Rectal smooth muscle tissue (tissue), 1 donor: Measurements from ENCODE around the gene RIN3.

Experiments
- H3K27ac ChIP-seq: one replicate; pipeline ENCODE4 v1.7.0; 2013; ENCODE audit warnings: low read depth, low read length, inconsistent platforms
- H3K27me3 ChIP-seq: one replicate; pipeline ENCODE4 v1.7.0; 2013; ENCODE audit warnings: low read length; ENCODE audit not compliant: control insufficient read depth, insufficient read depth
- H3K36me3 ChIP-seq: one replicate; pipeline ENCODE4 v1.7.0; 2013; ENCODE audit warnings: low read length; ENCODE audit not compliant: control insufficient read depth, insufficient read depth
- H3K4me1 ChIP-seq: one replicate; pipeline ENCODE4 v1.7.0; 2013; ENCODE audit warnings: low read length; ENCODE audit not compliant: control insufficient read depth, insufficient read depth
- H3K4me3 ChIP-seq: one replicate; pipeline ENCODE4 v1.7.0; 2013; ENCODE audit warnings: low read length
- H3K9ac ChIP-seq: one replicate; pipeline ENCODE4 v1.7.0; 2013; ENCODE audit warnings: low read length

Gene RIN3

GRCh38 chr14:92490239-92490959 lies 23.2 kb upstream of the RIN3 start:
- Histone ChIP-seq H3K4me1 (no peaks in the 10 kb centered on the region), H3K9ac (no peak overlapping the region), H3K36me3 (no peaks in the 10 kb centered on the region), H3K27me3 (no peaks in the 10 kb centered on the region), H3K4me3 (no peak overlapping the region), H3K27ac (no peak overlapping the region)

- no peaks in the 10 kb centered on the region for H3K27me3 ChIP-seq
- no peak overlapping the region for H3K9ac ChIP-seq
- H3K36me3 ChIP-seq, result no peaks in the 10 kb centered on the region
- no peak overlapping the region for H3K4me3 ChIP-seq
- H3K27ac ChIP-seq, result no peak overlapping the region
- H3K4me1 ChIP-seq, result no peaks in the 10 kb centered on the region
These were observed 21.8 kb upstream of the RIN3 start for GRCh38 chr14:92491782-92492181.

GRCh38 chr14:92492258-92492657 lies 21.3 kb upstream of the RIN3 start:
- Histone ChIP-seq H3K9ac (no peak overlapping the region), H3K27me3 (no peaks in the 10 kb centered on the region), H3K36me3 (no peaks in the 10 kb centered on the region), H3K27ac (no peak overlapping the region), H3K4me3 (no peak overlapping the region), H3K4me1 (no peaks in the 10 kb centered on the region)

GRCh38 chr14:92493024-92493423 lies 20.6 kb upstream of the RIN3 start:
- Histone ChIP-seq H3K36me3 (no peaks in the 10 kb centered on the region), H3K27ac (no peak overlapping the region), H3K9ac (no peak overlapping the region), H3K27me3 (no peaks in the 10 kb centered on the region), H3K4me3 (no peak overlapping the region), H3K4me1 (no peaks in the 10 kb centered on the region)

- no peaks in the 10 kb centered on the region for H3K4me1 ChIP-seq
- no peak overlapping the region for H3K9ac ChIP-seq
- no peaks in the 10 kb centered on the region for H3K27me3 ChIP-seq
- H3K36me3 ChIP-seq, result no peaks in the 10 kb centered on the region
- no peak overlapping the region for H3K4me3 ChIP-seq
- H3K27ac ChIP-seq, result no peak overlapping the region
These were observed 20.1 kb upstream of the RIN3 start for GRCh38 chr14:92493492-92493891.

- no peaks in the 10 kb centered on the region for H3K4me1 ChIP-seq
- no peaks in the 10 kb centered on the region for H3K36me3 ChIP-seq
- no peak overlapping the region for H3K9ac ChIP-seq
These were observed 19.1 kb upstream of the RIN3 start for GRCh38 chr14:92494512-92494911.

GRCh38 chr14:92495027-92495426 lies 18.6 kb upstream of the RIN3 start:
- Histone ChIP-seq H3K4me3 (no peak overlapping the region), H3K27me3 (no peaks in the 10 kb centered on the region), H3K36me3 (no peaks in the 10 kb centered on the region), H3K4me1 (no peaks in the 10 kb centered on the region), H3K27ac (no peak overlapping the region), H3K9ac (no peak overlapping the region)

More at GRCh38 chr14:92494512-92494911, 19.1 kb upstream of the RIN3 start:
- Histone ChIP-seq H3K27me3 (no peaks in the 10 kb centered on the region), H3K4me3 (no peak overlapping the region), H3K27ac (no peak overlapping the region)

- Histone ChIP-seq H3K9ac (no peak overlapping the region), H3K27ac (no peak overlapping the region), H3K27me3 (no peaks in the 10 kb centered on the region), H3K4me3 (no peak overlapping the region), H3K4me1 (no peaks in the 10 kb centered on the region), H3K36me3 (no peaks in the 10 kb centered on the region)
These were observed 17.3 kb upstream of the RIN3 start for GRCh38 chr14:92496191-92496857.

GRCh38 chr14:92497391-92497790 lies 16.2 kb upstream of the RIN3 start:
- Histone ChIP-seq H3K36me3 (no peaks in the 10 kb centered on the region), H3K9ac (no peak overlapping the region), H3K4me3 (no peak overlapping the region), H3K4me1 (no peaks in the 10 kb centered on the region), H3K27ac (no peak overlapping the region), H3K27me3 (no peaks in the 10 kb centered on the region)

GRCh38 chr14:92499234-92499633 lies 14.3 kb upstream of the RIN3 start:
- no peaks in the 10 kb centered on the region for H3K27me3 ChIP-seq
- H3K9ac ChIP-seq, result no peak overlapping the region
- H3K36me3 ChIP-seq, result no peaks in the 10 kb centered on the region
- H3K4me3 ChIP-seq, result no peak overlapping the region
- no peaks in the 10 kb centered on the region for H3K4me1 ChIP-seq
- no peak overlapping the region for H3K27ac ChIP-seq

GRCh38 chr14:92500491-92500941 lies 13.1 kb upstream of the RIN3 start:
- H3K27me3 ChIP-seq, result no peaks in the 10 kb centered on the region
- H3K4me3 ChIP-seq, result no peak overlapping the region
- no peak overlapping the region for H3K27ac ChIP-seq
- H3K4me1 ChIP-seq, result no peaks in the 10 kb centered on the region
- H3K9ac ChIP-seq, result no peak overlapping the region
- no peaks in the 10 kb centered on the region for H3K36me3 ChIP-seq

- Histone ChIP-seq H3K27ac (no peak overlapping the region), H3K4me3 (no peak overlapping the region), H3K4me1 (no peaks in the 10 kb centered on the region), H3K27me3 (no peaks in the 10 kb centered on the region), H3K9ac (no peak overlapping the region), H3K36me3 (no peaks in the 10 kb centered on the region)
These were observed 11.7 kb upstream of the RIN3 start for GRCh38 chr14:92501891-92502351.
